CD4-positive, alpha-beta T cell (primary cell): Measurements from ENCODE around the gene EPM2AIP1. TPM values are rescaled to one million over a fixed set of nuclear protein-coding genes. Genes with fewer than 3 reads are reported as not detected.

ENCODE experiments used
- ATAC-seq: fragments of 200-7000 bp; cut with Tn5 transposase; one replicate; pipeline ENCODE4 v1.10.0; 2022; ENCODE audit warnings: mild to moderate bottlenecking; ENCODE audit not compliant: poor library complexity
- CTCF ChIA-PET: fragments of 350-600 bp; sonication (Branson Sonifier 250); formaldehyde crosslinking; loops from one replicate; lab custom pipeline; 2021; ENCODE audit warnings: antibody characterized with exemption, inconsistent platforms; lab: Charles Lee
- POLR2A ChIA-PET: fragments of 350-600 bp; sonication (Branson Sonifier 250); formaldehyde crosslinking; loops from one replicate; lab custom pipeline; 2021; ENCODE audit warnings: antibody characterized with exemption, inconsistent platforms; lab: Charles Lee
- DNase-seq, 14 experiments: peaks; one replicate each; pipeline ENCODE4 v3.0.0-alpha.2; 2013 to 2020; ENCODE audit warnings: mixed read lengths in 2 of 14
- H3K27ac ChIP-seq, 2 donors: one replicate each; pipeline versions ENCODE4 v1.5.1 to v1.7.0; 2013; ENCODE audit warnings: low read length in 2 of 2, low read depth in 1 of 2, mild to moderate bottlenecking in 1 of 2
- H3K27me3 ChIP-seq, 2 experiments: 1 replicate in 1 of 2; 2 replicates in 1 of 2; pipeline versions ENCODE4 v1.6.1 to v1.7.0; 2013; ENCODE audit warnings: low read length in 2 of 2, control low read depth in 1 of 2, mild to moderate bottlenecking in 1 of 2, moderate library complexity in 1 of 2; ENCODE audit not compliant: insufficient read depth in 2 of 2, control insufficient read depth in 1 of 2
- H3K36me3 ChIP-seq: one replicate; pipeline ENCODE4 v1.6.1; 2013; ENCODE audit warnings: low read length, control low read depth; ENCODE audit not compliant: insufficient read depth
- H3K4me1 ChIP-seq: one replicate; pipeline ENCODE4 v1.6.1; 2013; ENCODE audit warnings: low read length, control low read depth; ENCODE audit not compliant: insufficient read depth
- H3K4me3 ChIP-seq: one replicate; pipeline ENCODE4 v1.5.1; 2013; ENCODE audit warnings: mild to moderate bottlenecking, low read length, moderate library complexity
- H3K9me3 ChIP-seq, 2 experiments: 1 replicate in 1 of 2; 2 replicates in 1 of 2; pipeline versions ENCODE4 v1.6.1 to v1.7.0; 2013; ENCODE audit warnings: low read length in 2 of 2, mild to moderate bottlenecking in 2 of 2, control low read depth in 1 of 2, moderate library complexity in 1 of 2; ENCODE audit not compliant: control insufficient read depth in 1 of 2, insufficient read depth in 1 of 2
- H3K27ac Mint-ChIP-seq: one replicate; pipeline ENCODE4 v1.8.0; 2020; ENCODE audit warnings: mixed read lengths
- H3K27me3 Mint-ChIP-seq: one replicate; pipeline ENCODE4 v1.8.0; 2021; ENCODE audit warnings: mixed read lengths
- H3K36me3 Mint-ChIP-seq: one replicate; pipeline ENCODE4 v1.8.0; 2021; ENCODE audit warnings: low read depth, mixed read lengths
- H3K4me1 Mint-ChIP-seq: one replicate; pipeline ENCODE4 v1.8.0; 2021; ENCODE audit warnings: low read depth, mixed read lengths
- H3K4me3 Mint-ChIP-seq: one replicate; pipeline ENCODE4 v1.8.0; 2020; ENCODE audit warnings: mild to moderate bottlenecking, mixed read lengths
- H3K9me3 Mint-ChIP-seq: one replicate; pipeline ENCODE4 v1.8.0; 2020; ENCODE audit warnings: mixed read lengths
- intact Hi-C, 2 experiments: fragments of 100-400 bp; cut with DNase I in 1 of 2; cut with micrococcal nuclease in 1 of 2; formaldehyde crosslinking; loops; one replicate each; pipeline versions ENCODE4 v1.15.1 to v1.9.0; 2023 to 2025; cut with DNase I, micrococcal nuclease
- total RNA-seq, 174 experiments: library from RNA in 2 of 174; stranded (reverse) in 2 of 174; gene quantifications; one replicate each; pipeline ENCODE4 v1.2.3 and lab custom pipeline; 2021 to 2026
- TF ChIP-seq, protein P1 (sequence below): fragments of 200-600 bp; IDR thresholded peaks from one replicate; pipeline ENCODE4 v1.8.0; 2022; ENCODE audit warnings: antibody characterized with exemption, mild to moderate bottlenecking

The EPM2AIP1 gene
- total RNA-seq, 2 experiments from 2014 or later = 27.7 to 29.5 TPM

DNA sequence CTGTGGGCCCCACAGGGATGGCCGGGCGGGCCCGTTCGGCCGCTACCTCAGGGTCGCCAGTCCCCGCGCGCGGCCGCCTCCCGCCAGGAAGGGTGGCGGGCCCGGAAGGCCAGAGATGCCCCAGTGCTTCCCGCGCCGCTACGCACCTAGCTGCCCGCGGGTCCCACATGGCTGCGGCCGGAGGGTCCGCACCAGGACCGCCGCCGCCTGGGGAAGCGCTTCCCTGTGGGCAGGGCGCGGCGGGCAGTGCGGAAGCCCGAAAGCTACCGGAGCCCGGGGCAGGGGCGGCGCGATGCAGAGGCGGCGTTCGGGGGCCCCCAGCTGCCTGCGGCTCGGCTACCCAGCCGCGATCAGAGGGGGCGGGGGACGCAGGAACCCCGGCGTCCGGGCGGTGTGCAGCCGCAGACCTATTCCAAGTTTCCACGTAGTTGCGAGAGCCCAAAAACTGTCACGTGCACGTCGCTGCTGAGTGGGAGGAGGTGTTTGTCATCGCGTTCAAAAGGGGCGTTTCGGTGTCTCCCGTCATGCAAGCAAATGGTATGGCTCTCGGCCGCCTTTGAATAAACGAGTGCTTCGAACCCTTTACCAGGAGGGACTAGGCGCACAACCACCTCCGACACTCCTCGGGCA is 48.2 kb downstream of the EPM2AIP1 start, which contains the start of gene TRANK1:
Gene TRANK1, minus strand, starts transcription at position 414 of the 630 bp plus-strand sequence. Its CDS starts 245 bp downstream, at position 169.
- peaks cover 22% of the 10 kb centered on the region for H3K4me1 ChIP-seq
- TF ChIP-seq, protein P1, sequence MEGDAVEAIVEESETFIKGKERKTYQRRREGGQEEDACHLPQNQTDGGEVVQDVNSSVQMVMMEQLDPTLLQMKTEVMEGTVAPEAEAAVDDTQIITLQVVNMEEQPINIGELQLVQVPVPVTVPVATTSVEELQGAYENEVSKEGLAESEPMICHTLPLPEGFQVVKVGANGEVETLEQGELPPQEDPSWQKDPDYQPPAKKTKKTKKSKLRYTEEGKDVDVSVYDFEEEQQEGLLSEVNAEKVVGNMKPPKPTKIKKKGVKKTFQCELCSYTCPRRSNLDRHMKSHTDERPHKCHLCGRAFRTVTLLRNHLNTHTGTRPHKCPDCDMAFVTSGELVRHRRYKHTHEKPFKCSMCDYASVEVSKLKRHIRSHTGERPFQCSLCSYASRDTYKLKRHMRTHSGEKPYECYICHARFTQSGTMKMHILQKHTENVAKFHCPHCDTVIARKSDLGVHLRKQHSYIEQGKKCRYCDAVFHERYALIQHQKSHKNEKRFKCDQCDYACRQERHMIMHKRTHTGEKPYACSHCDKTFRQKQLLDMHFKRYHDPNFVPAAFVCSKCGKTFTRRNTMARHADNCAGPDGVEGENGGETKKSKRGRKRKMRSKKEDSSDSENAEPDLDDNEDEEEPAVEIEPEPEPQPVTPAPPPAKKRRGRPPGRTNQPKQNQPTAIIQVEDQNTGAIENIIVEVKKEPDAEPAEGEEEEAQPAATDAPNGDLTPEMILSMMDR = no peak
- ATAC-seq (peak; percentile 89), DNase-seq (peak; percentile 62 to 94 (median 76))
- H3K27me3 Mint-ChIP-seq = no peaks in the 10 kb centered on the region
- peaks cover 6% of the 10 kb centered on the region for H3K9me3 Mint-ChIP-seq
- no peaks in the 10 kb centered on the region for H3K36me3 ChIP-seq
- ChIA-PET CTCF (interaction anchor here (1.4 to 3.5 kb wide), 3 partner anchors 14 to 76 kb away, joined by 6 to 19 read pairs (median 8); no protein-coding TSS in a partner anchor), POLR2A (interaction anchor here (0.7 to 3.3 kb wide), 17 partner anchors 10 to 76 kb away, joined by 3 to 67 read pairs (median 7); partner anchors contain the start of genes EPM2AIP1 and MLH1)
- intact Hi-C loops = loop anchor here (1.0 to 5.0 kb wide), 4 partner anchors 14 to 46 kb away; no protein-coding TSS in a partner anchor
- H3K27me3 ChIP-seq = no peaks in the 10 kb centered on the region
- H3K36me3 Mint-ChIP-seq = no peaks in the 10 kb centered on the region
- H3K27ac Mint-ChIP-seq = peak within 1 kb of the TSS; percentile 85
- peaks cover 0 to 11% of the 10 kb centered on the region in 2 experiments for H3K9me3 ChIP-seq
- H3K4me3 ChIP-seq = peak within 1 kb of the TSS; percentile 79
- peak within 1 kb of the TSS in 1 of 2 donors; percentile 61 for H3K27ac ChIP-seq
- H3K4me1 Mint-ChIP-seq = peaks cover 21% of the 10 kb centered on the region
- peak within 1 kb of the TSS; percentile 95 for H3K4me3 Mint-ChIP-seq

DNA sequence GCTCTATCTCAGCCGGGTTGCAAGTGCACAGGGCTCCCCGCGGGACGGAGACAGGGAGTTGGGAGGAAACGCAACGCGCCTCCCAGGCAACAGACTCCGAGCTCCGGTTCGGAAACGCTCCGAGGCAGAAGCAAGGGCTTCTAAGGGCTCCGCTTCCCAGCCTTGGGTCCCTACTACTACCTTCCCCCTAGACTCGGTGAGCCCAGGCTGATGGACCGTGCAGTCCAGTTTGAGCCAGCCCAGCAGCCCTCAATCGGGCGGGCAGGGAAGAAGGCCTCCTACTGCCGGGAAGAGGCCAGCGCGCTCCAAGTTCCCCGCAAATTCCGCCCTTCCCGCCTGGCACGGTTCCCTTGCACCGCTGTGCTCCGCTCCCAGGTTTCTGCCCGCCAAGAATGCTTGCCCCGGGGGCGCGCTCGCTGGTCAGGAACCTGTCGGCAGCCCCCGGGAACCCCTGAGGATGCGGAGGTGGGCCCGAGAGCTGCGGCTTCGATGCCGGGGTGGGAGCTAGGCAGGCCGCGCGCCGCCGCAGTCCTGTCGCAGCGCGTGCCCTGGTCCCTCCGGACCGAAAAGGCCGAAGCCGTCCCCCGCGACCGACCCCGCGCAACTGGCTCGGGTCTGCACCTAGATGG is 48.8 kb downstream of the EPM2AIP1 start:
- ATAC-seq (peak; percentile 35), DNase-seq (peak; percentile 2 to 55 (median 22))
- Mint-ChIP-seq H3K9me3 (peaks cover 4% of the 10 kb centered on the region), H3K4me1 (peaks cover 21% of the 10 kb centered on the region), H3K36me3 (no peaks in the 10 kb centered on the region), H3K27me3 (no peaks in the 10 kb centered on the region), H3K4me3 (peak overlapping the region; percentile 89), H3K27ac (peak overlapping the region; percentile 73)
- TF ChIP-seq, protein P1 = no peak
- intact Hi-C loops = loop anchor here (2.0 to 5.0 kb wide), 3 partner anchors 31 to 47 kb away; no protein-coding TSS in a partner anchor
- Histone ChIP-seq H3K9me3 (peaks cover 0 to 11% of the 10 kb centered on the region in 2 experiments), H3K36me3 (no peaks in the 10 kb centered on the region), H3K4me1 (peaks cover 22% of the 10 kb centered on the region), H3K27me3 (no peaks in the 10 kb centered on the region), H3K27ac (peak overlapping the region in 1 of 2 donors; percentile 61), H3K4me3 (peak overlapping the region; percentile 79)
- POLR2A ChIA-PET = interaction anchor here (0.6 to 3.3 kb wide), 17 partner anchors 10 to 1577 kb away, joined by 3 to 67 read pairs (median 7); partner anchors contain the start of genes EPM2AIP1 and MLH1
- CTCF ChIA-PET = interaction anchor here (0.8 to 3.5 kb wide), 4 partner anchors 14 to 75 kb away, joined by 3 to 19 read pairs (median 7); partner anchors contain the start of genes EPM2AIP1 and MLH1

DNA sequence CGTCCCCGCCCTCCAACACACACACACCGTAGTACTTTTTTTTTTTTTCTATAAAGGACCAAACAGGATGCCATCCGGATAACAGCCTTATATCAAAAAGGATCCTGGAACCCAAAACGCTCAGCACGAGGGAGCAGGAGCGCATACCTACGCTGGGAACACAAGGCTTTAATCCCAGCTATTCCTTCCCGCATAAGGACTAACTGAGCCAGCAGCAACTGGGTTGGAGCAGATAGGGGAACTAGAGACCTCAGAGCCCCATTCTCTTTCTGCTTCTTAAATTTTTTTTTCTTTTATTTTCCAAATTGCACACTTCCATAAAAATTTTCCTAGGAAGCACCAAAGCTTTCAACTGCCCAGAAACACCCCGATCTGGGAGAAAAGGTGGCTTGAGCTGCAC is 49.3 kb downstream of the EPM2AIP1 start:
- Histone ChIP-seq H3K4me3 (peak overlapping the region; percentile 79), H3K27ac (no peak overlapping the region), H3K4me1 (peaks cover 22% of the 10 kb centered on the region), H3K36me3 (no peaks in the 10 kb centered on the region), H3K27me3 (no peaks in the 10 kb centered on the region), H3K9me3 (peaks cover 0 to 11% of the 10 kb centered on the region in 2 experiments)
- POLR2A ChIA-PET = interaction anchor here (0.6 to 3.3 kb wide), 8 partner anchors 11 to 1576 kb away, joined by 3 to 67 read pairs (median 10); partner anchors contain the start of genes EPM2AIP1 and MLH1
- H3K36me3 Mint-ChIP-seq = no peaks in the 10 kb centered on the region
- peaks cover 3% of the 10 kb centered on the region for H3K9me3 Mint-ChIP-seq
- CTCF ChIA-PET = interaction anchor here (0.8 to 3.5 kb wide), 4 partner anchors 15 to 75 kb away, joined by 3 to 19 read pairs (median 7); partner anchors contain the start of genes EPM2AIP1 and MLH1
- no peak for ATAC-seq
- H3K27ac Mint-ChIP-seq = peak overlapping the region; percentile 73
- no peaks in the 10 kb centered on the region for H3K27me3 Mint-ChIP-seq
- intact Hi-C loops = loop anchor here in 1 of 2 experiments (5.0 kb wide), 1 partner anchor 36 kb away; no protein-coding TSS in a partner anchor
- TF ChIP-seq, protein P1 = no peak
- DNase-seq = no peak
- peak overlapping the region; percentile 89 for H3K4me3 Mint-ChIP-seq
- peaks cover 21% of the 10 kb centered on the region for H3K4me1 Mint-ChIP-seq
